ENCODE measurements around the gene IGSF22.
"Not testable (repeated sequence)": the region's sequence is repeated elsewhere in the genome, so short reads cannot be mapped to it uniquely, and the experiment has no call there.

Gene IGSF22

GRCh38 chr11:18698341-18699268 lies 27.4 kb downstream of the IGSF22 start, which contains the start of gene TMEM86A:
TSS of gene TMEM86A (plus strand) at chr11:18698779. CDS start at chr11:18698887, 108 bp downstream.
- H3K4me3 ChIP-seq (ENCODE audit: low read depth, low read length) = peak within 1 kb of the TSS; percentile 61
- ChIA-PET POLR2A (interaction anchor here (0.6 kb wide), 2 partner anchors 64 to 172 kb away, joined by 3 read pairs; no protein-coding TSS in a partner anchor), CTCF (interaction anchor here (1.6 to 4.3 kb wide), 2 partner anchors 7 to 23 kb away, joined by 3 to 18 read pairs; no protein-coding TSS in a partner anchor)
- no peak for DNase-seq (ENCODE audit: low read depth, low spot score)
- TF ChIP-seq, protein P1, sequence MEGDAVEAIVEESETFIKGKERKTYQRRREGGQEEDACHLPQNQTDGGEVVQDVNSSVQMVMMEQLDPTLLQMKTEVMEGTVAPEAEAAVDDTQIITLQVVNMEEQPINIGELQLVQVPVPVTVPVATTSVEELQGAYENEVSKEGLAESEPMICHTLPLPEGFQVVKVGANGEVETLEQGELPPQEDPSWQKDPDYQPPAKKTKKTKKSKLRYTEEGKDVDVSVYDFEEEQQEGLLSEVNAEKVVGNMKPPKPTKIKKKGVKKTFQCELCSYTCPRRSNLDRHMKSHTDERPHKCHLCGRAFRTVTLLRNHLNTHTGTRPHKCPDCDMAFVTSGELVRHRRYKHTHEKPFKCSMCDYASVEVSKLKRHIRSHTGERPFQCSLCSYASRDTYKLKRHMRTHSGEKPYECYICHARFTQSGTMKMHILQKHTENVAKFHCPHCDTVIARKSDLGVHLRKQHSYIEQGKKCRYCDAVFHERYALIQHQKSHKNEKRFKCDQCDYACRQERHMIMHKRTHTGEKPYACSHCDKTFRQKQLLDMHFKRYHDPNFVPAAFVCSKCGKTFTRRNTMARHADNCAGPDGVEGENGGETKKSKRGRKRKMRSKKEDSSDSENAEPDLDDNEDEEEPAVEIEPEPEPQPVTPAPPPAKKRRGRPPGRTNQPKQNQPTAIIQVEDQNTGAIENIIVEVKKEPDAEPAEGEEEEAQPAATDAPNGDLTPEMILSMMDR (IDR thresholded peaks at IDR 0.05; ENCODE audit: insufficient read depth, low read length, missing control alignments) = no peak

DNA sequence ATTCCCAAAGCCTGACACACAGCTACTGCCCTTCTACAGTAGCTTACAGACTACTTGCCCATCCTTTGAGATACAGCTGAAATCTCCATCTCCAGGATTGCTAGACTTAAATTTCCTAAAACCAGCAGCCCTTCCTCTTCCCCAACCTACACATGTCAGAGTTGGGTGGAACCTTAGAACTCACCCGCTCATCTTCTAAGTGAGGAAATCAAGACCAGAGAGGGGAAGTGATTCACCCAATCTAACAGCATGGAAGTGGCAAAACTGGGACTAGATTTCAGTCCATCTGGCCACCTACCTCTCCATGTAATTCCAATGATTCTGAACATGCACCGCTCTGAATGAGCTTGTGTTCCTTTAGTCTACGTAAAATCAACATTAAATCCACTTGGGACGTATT lies 28.4 kb downstream of the IGSF22 start:
- H3K4me3 ChIP-seq (ENCODE audit: low read depth, low read length) = no peak overlapping the region
- ChIA-PET POLR2A (no interaction called here), CTCF (interaction anchor here (1.6 to 4.3 kb wide), 3 partner anchors 8 to 34 kb away, joined by 3 to 18 read pairs (median 7); no protein-coding TSS in a partner anchor)
- DNase-seq (ENCODE audit: low read depth, low spot score) = no peak
- TF ChIP-seq, protein P1 (IDR thresholded peaks at IDR 0.05; ENCODE audit: insufficient read depth, low read length, missing control alignments) = no peak

GRCh38 chr11:18696638-18697225 lies 29.3 kb downstream of the IGSF22 start:
- DNase-seq (ENCODE audit: low read depth, low spot score) = peak; percentile 34
- H3K4me3 ChIP-seq (ENCODE audit: low read depth, low read length) = no peak overlapping the region
- CTCF ChIA-PET = interaction anchor here (1.1 to 4.3 kb wide), 4 partner anchors 9 to 35 kb away, joined by 3 to 18 read pairs (median 5); no protein-coding TSS in a partner anchor
- TF ChIP-seq, protein P1 (IDR thresholded peaks at IDR 0.05; ENCODE audit: insufficient read depth, low read length, missing control alignments) = no peak
- POLR2A ChIA-PET = no interaction called here

DNA sequence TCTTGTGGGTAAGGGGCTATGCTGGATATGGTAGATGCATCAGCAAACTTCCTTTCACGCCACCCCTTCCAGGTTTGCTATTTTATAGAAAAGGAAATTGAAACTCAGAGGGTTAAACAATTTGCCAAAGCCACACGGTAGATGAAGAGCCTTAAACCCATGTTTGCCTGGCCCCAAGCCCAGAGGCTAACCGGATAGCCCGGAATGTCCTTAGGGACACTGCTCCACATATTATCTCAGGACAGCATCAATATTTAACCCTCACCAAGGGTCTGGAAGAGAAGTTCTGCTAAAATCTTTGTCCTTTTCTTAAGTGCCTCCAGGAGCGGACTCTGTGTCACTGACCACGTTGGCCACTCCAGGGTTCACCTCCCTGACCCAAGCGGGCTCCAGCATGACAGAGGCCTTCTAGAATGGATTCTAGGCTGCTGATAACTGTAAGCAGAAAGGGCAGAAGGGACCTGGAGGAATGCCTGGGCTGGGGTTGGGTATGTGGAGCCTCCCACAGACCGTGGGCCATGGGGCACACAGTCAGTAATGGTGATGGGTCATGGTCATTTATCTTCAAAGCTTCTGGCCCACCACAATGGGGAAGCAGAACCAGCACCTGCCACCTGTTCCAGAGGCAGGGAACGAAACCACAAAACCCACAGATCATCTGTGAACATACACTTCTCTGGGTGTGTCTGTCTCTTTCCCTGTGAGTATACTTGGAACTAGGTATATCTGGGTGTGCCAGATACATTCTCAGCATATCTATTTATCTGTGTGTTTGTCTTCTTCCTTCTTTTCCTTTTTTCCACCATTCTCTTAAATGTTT lies 32.8 kb downstream of the IGSF22 start:
- CTCF ChIA-PET = no interaction called here
- POLR2A ChIA-PET = no interaction called here
- DNase-seq (ENCODE audit: low read depth, low spot score) = no peak
- TF ChIP-seq, protein P1 (IDR thresholded peaks at IDR 0.05; ENCODE audit: insufficient read depth, low read length, missing control alignments) = no peak
- H3K4me3 ChIP-seq (ENCODE audit: low read depth, low read length) = no peak overlapping the region

GRCh38 chr11:18691467-18692140 lies 34.4 kb downstream of the IGSF22 start:
- DNase-seq (ENCODE audit: low read depth, low spot score); POLR2A ChIA-PET; H3K4me3 ChIP-seq (ENCODE audit: low read depth, low read length); CTCF ChIA-PET: not testable (repeated sequence)

DNA sequence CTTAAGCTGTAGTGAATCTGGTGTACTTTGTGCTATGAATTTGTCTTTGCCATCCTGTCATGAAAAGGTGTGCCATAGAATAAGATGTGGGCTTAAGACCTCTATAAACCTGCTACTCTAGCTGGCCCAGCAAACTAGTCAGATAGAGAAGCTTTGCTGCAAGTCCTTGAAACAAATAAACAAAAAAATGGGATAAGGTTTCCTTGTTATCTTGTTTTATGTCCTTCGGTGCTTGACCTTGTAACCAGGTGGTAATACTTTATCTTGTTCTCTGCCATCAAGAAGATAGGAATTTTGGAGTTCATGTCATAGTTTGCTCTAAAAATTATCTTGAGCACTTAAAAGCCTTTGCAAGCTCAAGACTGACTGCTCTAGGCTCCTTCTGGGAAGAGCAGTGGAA lies 41.7 kb downstream of the IGSF22 start:
- ChIA-PET CTCF (interaction anchor here (0.9 to 1.4 kb wide), 3 partner anchors 33 to 46 kb away, joined by 3 read pairs; no protein-coding TSS in a partner anchor), POLR2A (no interaction called here)
- H3K4me3 ChIP-seq (ENCODE audit: low read depth, low read length) = no peak overlapping the region
- TF ChIP-seq, protein P1 (IDR thresholded peaks at IDR 0.05; ENCODE audit: insufficient read depth, low read length, missing control alignments) = no peak
- no peak for DNase-seq (ENCODE audit: low read depth, low spot score)
